Measurements from ENCODE around the gene VPS26C. TPM values are rescaled to one million over a fixed set of nuclear protein-coding genes. Genes with fewer than 3 reads are reported as not detected.

The VPS26C gene
- total RNA-seq, 6 experiments from 2014 or later, result 27.4 to 52.3 (median 31.3) TPM

DNA sequence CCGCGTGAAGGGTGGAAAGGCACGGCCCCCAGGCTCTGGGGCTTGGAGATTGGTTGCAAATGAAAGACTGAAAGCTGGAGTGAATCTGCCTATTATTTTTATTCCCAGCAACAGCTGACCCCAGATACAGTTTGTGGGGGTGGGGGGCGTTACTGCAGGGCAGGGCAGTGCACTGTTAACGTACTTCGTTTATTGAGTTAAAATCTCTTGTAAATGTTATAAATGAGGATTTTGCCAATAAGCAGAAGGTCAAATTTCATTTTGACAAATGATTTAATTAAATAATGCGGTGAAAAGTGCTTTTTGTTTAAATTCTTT lies 1.0 kb upstream of the VPS26C start:
- DNase-seq (no peak), ATAC-seq (no peak)
- TF ChIP-seq, protein P1, sequence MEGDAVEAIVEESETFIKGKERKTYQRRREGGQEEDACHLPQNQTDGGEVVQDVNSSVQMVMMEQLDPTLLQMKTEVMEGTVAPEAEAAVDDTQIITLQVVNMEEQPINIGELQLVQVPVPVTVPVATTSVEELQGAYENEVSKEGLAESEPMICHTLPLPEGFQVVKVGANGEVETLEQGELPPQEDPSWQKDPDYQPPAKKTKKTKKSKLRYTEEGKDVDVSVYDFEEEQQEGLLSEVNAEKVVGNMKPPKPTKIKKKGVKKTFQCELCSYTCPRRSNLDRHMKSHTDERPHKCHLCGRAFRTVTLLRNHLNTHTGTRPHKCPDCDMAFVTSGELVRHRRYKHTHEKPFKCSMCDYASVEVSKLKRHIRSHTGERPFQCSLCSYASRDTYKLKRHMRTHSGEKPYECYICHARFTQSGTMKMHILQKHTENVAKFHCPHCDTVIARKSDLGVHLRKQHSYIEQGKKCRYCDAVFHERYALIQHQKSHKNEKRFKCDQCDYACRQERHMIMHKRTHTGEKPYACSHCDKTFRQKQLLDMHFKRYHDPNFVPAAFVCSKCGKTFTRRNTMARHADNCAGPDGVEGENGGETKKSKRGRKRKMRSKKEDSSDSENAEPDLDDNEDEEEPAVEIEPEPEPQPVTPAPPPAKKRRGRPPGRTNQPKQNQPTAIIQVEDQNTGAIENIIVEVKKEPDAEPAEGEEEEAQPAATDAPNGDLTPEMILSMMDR (IDR thresholded peaks at IDR 0.05), result no peak
- TF ChIP-seq POLR2A (IDR thresholded peaks at IDR 0.05), result no peak
- intact Hi-C loops (cut with DNase I), result loop anchor here in 1 of 2 donors (10.0 kb wide), 1 partner anchor 97 kb away; the partner anchor contains the start of gene DYRK1A
- peak overlapping the region; percentile 96 to 97 (median 97) for H3K27ac ChIP-seq
- H3K27me3 ChIP-seq, result no peaks in the 10 kb centered on the region
- H3K4me1 ChIP-seq, result peaks cover 0 to 7% (median 1%) of the 10 kb centered on the region in 4 donors
- H3K4me3 ChIP-seq, result peak overlapping the region; percentile 77 to 88 (median 84)
- no peaks in the 10 kb centered on the region for H3K9me3 ChIP-seq
- H3K36me3 ChIP-seq, result no peaks in the 10 kb centered on the region
- 2% methylated on average over 7 of the region's 7 CpGs for WGBS (ENCODE audit: insufficient coverage, low coverage, low lambda C conversion rate, missing lambda C conversion rate)

DNA sequence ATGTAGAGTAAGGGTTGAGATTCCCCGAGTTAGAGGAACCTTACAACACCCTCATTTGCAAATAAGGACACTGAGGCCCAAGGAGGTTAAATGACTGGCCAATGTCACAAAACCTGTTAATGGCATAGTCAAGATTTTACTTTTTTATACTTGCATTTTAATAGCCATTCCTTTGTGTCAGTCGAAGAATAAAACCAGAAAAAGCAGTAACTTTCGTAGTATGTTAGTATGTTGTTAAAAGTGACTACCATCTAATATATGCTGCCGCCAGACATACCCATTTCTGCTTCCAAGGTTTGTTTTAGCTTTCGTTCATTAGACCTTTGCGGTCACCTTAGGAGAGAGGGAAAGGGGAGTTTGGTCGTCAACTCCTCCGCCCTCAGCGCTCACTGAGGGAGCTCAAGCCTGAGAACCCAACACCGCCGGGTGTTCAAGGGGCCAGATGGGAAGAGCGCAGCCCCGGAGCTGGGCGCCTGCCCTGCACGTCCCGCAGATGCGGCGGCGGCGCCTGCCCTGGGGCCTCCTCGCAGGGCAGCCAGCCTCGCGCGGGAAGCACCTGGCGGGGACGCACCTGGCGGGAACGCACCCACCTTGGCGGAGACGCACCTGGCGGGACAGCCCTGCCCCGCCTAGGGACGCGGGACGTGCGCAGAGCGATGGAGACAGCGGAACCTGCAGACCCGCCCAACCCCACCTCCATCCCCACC lies 466 bp downstream of the VPS26C start:
- Histone ChIP-seq H3K4me3 (peak overlapping the region; percentile 77 to 88 (median 84)), H3K9me3 (no peaks in the 10 kb centered on the region), H3K4me1 (peaks cover 0 to 7% (median 1%) of the 10 kb centered on the region in 4 donors), H3K27ac (peak overlapping the region; percentile 96 to 97 (median 97)), H3K36me3 (no peaks in the 10 kb centered on the region), H3K27me3 (no peaks in the 10 kb centered on the region)
- intact Hi-C loops (cut with DNase I), result loop anchor here in 1 of 2 donors (10.0 kb wide), 1 partner anchor 98 kb away; the partner anchor contains the start of gene DYRK1A
- DNase-seq (peak in 1 of 3 donors; percentile 68), ATAC-seq (peak; percentile 9 to 17 (median 12))
- TF ChIP-seq POLR2A (IDR thresholded peaks at IDR 0.05), result no peak
- TF ChIP-seq, protein P1 (IDR thresholded peaks at IDR 0.05), result no peak
- 7% methylated on average over 9 of the region's 39 CpGs for WGBS (ENCODE audit: insufficient coverage, low coverage, low lambda C conversion rate, missing lambda C conversion rate)

DNA sequence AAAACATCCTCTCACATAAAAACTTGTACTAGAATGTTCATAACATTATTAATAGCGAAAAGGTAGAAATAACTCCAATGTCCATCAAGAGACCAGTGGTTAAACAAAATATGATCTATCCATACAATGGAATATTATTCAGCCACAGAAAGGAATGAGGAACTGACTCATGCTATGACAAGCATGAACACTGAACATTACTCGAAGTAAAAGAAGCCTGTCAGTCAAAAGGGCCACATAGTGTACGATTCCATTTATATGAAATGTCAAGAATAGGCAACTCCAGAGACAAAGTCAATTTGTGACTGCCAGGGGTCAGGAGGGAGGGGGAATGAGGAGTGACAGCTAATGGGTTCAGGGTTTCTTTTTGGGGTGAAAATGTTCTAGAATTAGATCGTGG lies 2.3 kb downstream of the VPS26C start:
- H3K27me3 ChIP-seq, result no peaks in the 10 kb centered on the region
- peaks cover 0 to 7% (median 1%) of the 10 kb centered on the region in 4 donors for H3K4me1 ChIP-seq
- no peaks in the 10 kb centered on the region for H3K36me3 ChIP-seq
- H3K4me3 ChIP-seq, result no peak overlapping the region
- DNase-seq (no peak), ATAC-seq (no peak)
- no peak for TF ChIP-seq POLR2A (IDR thresholded peaks at IDR 0.05)
- TF ChIP-seq, protein P1 (IDR thresholded peaks at IDR 0.05), result no peak
- intact Hi-C loops (cut with DNase I), result loop anchor here in 1 of 2 donors (10.0 kb wide), 1 partner anchor 100 kb away; the partner anchor contains the start of gene DYRK1A
- H3K27ac ChIP-seq, result no peak overlapping the region
- H3K9me3 ChIP-seq, result no peaks in the 10 kb centered on the region
- WGBS (ENCODE audit: insufficient coverage, low coverage, low lambda C conversion rate, missing lambda C conversion rate), result 76% methylated on average over 4 of the region's 4 CpGs

DNA sequence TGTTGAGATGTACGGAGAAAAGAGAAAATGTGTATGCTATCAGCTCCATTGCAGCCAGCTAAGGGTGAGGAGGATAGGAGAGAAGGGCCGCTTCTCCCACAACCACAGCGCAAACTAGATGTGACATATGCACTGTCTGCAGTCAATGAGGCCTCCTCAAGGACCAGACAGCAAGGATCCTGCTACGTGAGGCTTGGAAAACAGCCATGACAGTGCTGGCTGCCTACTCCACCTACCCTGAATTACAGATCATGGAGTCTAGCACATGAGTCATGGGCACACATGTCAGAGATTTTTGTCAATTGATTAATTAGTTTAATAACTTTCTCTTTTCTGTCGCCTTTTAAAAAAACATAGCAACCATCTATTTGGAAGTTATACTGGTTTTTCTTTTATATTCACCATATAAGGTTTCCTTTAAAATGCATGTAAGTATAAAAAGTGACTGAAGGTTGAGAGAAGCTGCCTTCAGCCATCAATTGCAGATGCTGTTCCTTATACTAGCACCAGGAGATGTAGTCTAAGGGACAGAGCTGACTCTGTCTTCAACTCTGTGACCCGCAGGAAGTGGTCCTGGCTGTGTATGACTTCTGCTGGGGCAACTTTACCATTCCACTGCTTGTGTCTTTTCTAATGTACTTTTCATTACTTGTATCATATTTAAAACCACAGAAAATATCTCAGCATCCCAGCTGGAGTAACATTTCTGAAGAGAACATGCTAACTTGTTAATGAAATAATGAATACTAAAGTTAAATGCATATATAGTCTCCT lies 3.1 kb downstream of the VPS26C start:
- Histone ChIP-seq H3K36me3 (no peaks in the 10 kb centered on the region), H3K4me1 (peaks cover 0 to 7% (median 1%) of the 10 kb centered on the region in 4 donors), H3K4me3 (no peak overlapping the region), H3K27ac (no peak overlapping the region), H3K27me3 (no peaks in the 10 kb centered on the region), H3K9me3 (no peaks in the 10 kb centered on the region)
- DNase-seq (no peak), ATAC-seq (no peak)
- WGBS (ENCODE audit: insufficient coverage, low coverage, low lambda C conversion rate, missing lambda C conversion rate), result 91% methylated on average over 6 of the region's 6 CpGs
- TF ChIP-seq, protein P1 (IDR thresholded peaks at IDR 0.05), result no peak
- TF ChIP-seq POLR2A (IDR thresholded peaks at IDR 0.05), result no peak
- intact Hi-C loops (cut with DNase I), result loop anchor here in 1 of 2 donors (10.0 kb wide), 1 partner anchor 101 kb away; the partner anchor contains the start of gene DYRK1A

All from right lobe of liver (tissue), 6 donors.